Neural progenitor cell (in vitro differentiated cells): ENCODE measurements around the gene ARHGAP40. TPM values are rescaled to one million over a fixed set of nuclear protein-coding genes. Genes with fewer than 3 reads are reported as not detected.

Experiments
- DNase-seq: peaks from one replicate; pipeline ENCODE4 v3.0.0-alpha.2; 2016; ENCODE audit warnings: low spot score
- H2AFZ ChIP-seq: fragments of 200-600 bp; sonication (generic); replicated peaks from 2 replicates; pipeline ENCODE4 v1.6.1; 2016; ENCODE audit warnings: antibody characterized with exemption
- H3F3A ChIP-seq: fragments of 200-600 bp; sonication (generic); 2 replicates; pipeline ENCODE4 v1.6.1; 2016; ENCODE audit warnings: antibody characterized with exemption, low read depth
- H3K27ac ChIP-seq: fragments of 200-600 bp; sonication (generic); 2 replicates; pipeline ENCODE4 v1.5.1; 2016; ENCODE audit warnings: mild to moderate bottlenecking
- H3K27me3 ChIP-seq: fragments of 200-600 bp; sonication (generic); 2 replicates; pipeline ENCODE4 v1.6.1; 2016; ENCODE audit warnings: mild to moderate bottlenecking, moderate library complexity
- H3K36me3 ChIP-seq: fragments of 200-600 bp; sonication (generic); 2 replicates; pipeline ENCODE4 v1.5.1; 2016
- H3K4me1 ChIP-seq: fragments of 200-600 bp; sonication (generic); 2 replicates; pipeline ENCODE4 v1.6.1; 2016; ENCODE audit warnings: mixed run types
- H3K4me2 ChIP-seq: fragments of 200-600 bp; sonication (generic); 2 replicates; pipeline ENCODE4 v1.6.1; 2016
- H3K4me3 ChIP-seq: fragments of 200-600 bp; sonication (generic); 2 replicates; pipeline ENCODE4 v1.5.1; 2016
- H3K79me2 ChIP-seq: fragments of 200-600 bp; sonication (generic); 2 replicates; pipeline ENCODE4 v1.6.1; 2016; ENCODE audit warnings: low read depth
- H3K9ac ChIP-seq: fragments of 200-600 bp; sonication (generic); 2 replicates; pipeline ENCODE4 v1.6.1; 2016
- H3K9me3 ChIP-seq: fragments of 200-600 bp; sonication (generic); 2 replicates; pipeline ENCODE4 v1.5.1; 2016; ENCODE audit warnings: low read depth
- H4K20me1 ChIP-seq: fragments of 200-600 bp; sonication (generic); 2 replicates; pipeline ENCODE4 v1.6.1; 2016; ENCODE audit warnings: low read depth
- H3K27ac Mint-ChIP-seq: 3 replicates; pipeline ENCODE4 v1.8.0; 2021; ENCODE audit warnings: mixed read lengths
- H3K27me3 Mint-ChIP-seq: 2 replicates; pipeline ENCODE4 v1.8.0; 2022; ENCODE audit warnings: low read depth, mild to moderate bottlenecking, inconsistent platforms, moderate library complexity, mixed read lengths; ENCODE audit not compliant: insufficient read depth
- H3K36me3 Mint-ChIP-seq: 3 replicates; pipeline ENCODE4 v1.8.0; 2021; ENCODE audit warnings: mixed read lengths
- H3K4me1 Mint-ChIP-seq: 3 replicates; pipeline ENCODE4 v1.8.0; 2021; ENCODE audit warnings: mixed read lengths
- H3K4me3 Mint-ChIP-seq: 3 replicates; pipeline ENCODE4 v1.8.0; 2021; ENCODE audit warnings: mild to moderate bottlenecking, moderate library complexity, mixed read lengths
- H3K9me3 Mint-ChIP-seq: 3 replicates; pipeline ENCODE4 v1.8.0; 2020; ENCODE audit warnings: mixed read lengths
- CTCF ChIP-seq: fragments of 200-600 bp; sonication (generic); IDR thresholded peaks from 2 replicates; pipeline ENCODE4 v1.5.1; 2017; ENCODE audit warnings: antibody characterized with exemption, mild to moderate bottlenecking
- EZH2 ChIP-seq: fragments of 200-600 bp; sonication (generic); IDR thresholded peaks from 2 replicates; pipeline ENCODE4 v1.6.1; 2017; ENCODE audit warnings: antibody characterized with exemption, mild to moderate bottlenecking, moderate library complexity
- EZH2phosphoT487 ChIP-seq: fragments of 200-600 bp; sonication (generic); IDR thresholded peaks from 2 replicates; pipeline ENCODE4 v1.6.1; 2017; ENCODE audit warnings: antibody characterized with exemption
- total RNA-seq: library from RNA; depleted of rRNA; stranded (reverse); fragments of >200 nt; gene quantifications from 2 replicates; pipeline ENCODE4 v1.2.3, GENCODE V29; 2015; ENCODE audit warnings: low replicate concordance

The ARHGAP40 gene
- total RNA-seq, 1 donor from 2014 or later = not detected

DNA sequence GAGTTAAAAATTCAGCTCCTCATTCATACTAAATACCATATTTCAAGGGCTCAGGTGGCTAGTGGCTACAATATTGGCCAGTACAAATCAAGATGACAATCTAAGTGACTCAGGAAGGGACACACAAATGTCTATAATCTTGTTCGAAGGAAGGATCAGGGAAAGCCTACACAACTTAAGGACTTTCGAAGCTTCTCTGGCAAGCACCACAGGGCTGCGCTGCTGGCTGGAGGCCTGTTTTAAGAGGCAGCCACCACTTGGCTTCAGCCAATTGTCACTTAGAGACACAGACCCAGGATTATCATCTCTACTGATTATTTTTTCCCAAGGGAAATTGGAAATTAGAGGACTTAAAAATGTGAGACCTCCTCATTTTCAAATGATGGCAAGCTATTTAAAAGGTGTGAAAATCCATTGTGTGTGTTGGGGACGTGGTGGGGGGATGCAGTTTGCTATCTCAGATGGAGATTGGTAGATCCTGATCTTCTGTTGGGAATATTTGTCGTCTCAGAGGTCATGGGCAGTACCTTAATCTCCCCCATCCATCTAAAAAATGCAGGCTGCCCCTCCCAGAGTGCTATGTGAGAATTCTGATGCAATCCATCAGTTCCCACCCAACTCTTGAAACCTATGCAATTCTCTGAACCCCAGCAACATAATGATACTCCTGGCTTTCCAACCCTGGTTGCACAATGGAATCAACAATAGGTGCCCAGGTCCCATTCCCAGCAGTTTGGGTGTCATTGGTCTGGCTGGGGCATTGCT, 11.3 kb downstream of the ARHGAP40 start:
- no peak for DNase-seq
- Mint-ChIP-seq H3K4me1 (peaks cover 6% of the 10 kb centered on the region), H3K27ac (no peak overlapping the region), H3K9me3 (no peaks in the 10 kb centered on the region), H3K36me3 (no peaks in the 10 kb centered on the region), H3K4me3 (no peak overlapping the region), H3K27me3 (peaks cover 14% of the 10 kb centered on the region)
- no peak overlapping the region for H3K9ac ChIP-seq
- no peak overlapping the region for H2AFZ ChIP-seq
- H3K9me3 ChIP-seq = no peaks in the 10 kb centered on the region
- H3K4me1 ChIP-seq = no peaks in the 10 kb centered on the region
- no peak overlapping the region for H3K4me2 ChIP-seq
- no peaks in the 10 kb centered on the region for H3K79me2 ChIP-seq
- H3K27me3 ChIP-seq = no peaks in the 10 kb centered on the region
- no peak overlapping the region for H3K27ac ChIP-seq
- no peaks in the 10 kb centered on the region for H3F3A ChIP-seq
- no peak for TF ChIP-seq CTCF
- TF ChIP-seq EZH2 = no peak
- no peak for TF ChIP-seq EZH2phosphoT487
- no peak overlapping the region for H3K4me3 ChIP-seq
- H3K36me3 ChIP-seq = no peaks in the 10 kb centered on the region
- no peaks in the 10 kb centered on the region for H4K20me1 ChIP-seq

DNA sequence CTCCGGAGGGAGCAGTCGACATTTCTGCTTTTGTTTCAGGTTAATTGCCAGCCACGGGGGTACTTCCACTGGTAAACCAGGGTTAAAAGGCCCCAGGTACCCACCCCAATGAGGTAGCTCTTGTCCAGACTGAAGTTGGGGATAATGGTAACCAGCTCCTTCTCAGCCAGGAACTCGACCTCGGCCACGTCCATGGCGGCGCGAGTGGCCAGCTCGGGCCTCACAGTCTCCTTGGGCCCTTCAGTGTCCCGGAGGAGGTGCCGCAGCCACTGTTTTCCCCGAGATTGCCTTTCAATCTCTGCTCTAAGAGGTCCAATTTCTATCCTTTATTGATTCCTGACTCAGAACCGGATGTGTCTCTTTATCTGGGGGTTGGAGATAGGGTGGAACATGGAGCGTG, 13.7 kb downstream of the ARHGAP40 start:
- no peaks in the 10 kb centered on the region for H3F3A ChIP-seq
- H4K20me1 ChIP-seq = no peaks in the 10 kb centered on the region
- Mint-ChIP-seq H3K27me3 (peaks cover 8% of the 10 kb centered on the region), H3K27ac (no peak overlapping the region), H3K4me1 (peaks cover 5% of the 10 kb centered on the region), H3K9me3 (no peaks in the 10 kb centered on the region), H3K36me3 (no peaks in the 10 kb centered on the region), H3K4me3 (no peak overlapping the region)
- H3K27me3 ChIP-seq = no peaks in the 10 kb centered on the region
- no peak for DNase-seq
- TF ChIP-seq EZH2phosphoT487 (no peak), CTCF (no peak), EZH2 (no peak)
- no peak overlapping the region for H3K4me2 ChIP-seq
- no peaks in the 10 kb centered on the region for H3K36me3 ChIP-seq
- H3K9me3 ChIP-seq = no peaks in the 10 kb centered on the region
- H3K9ac ChIP-seq = no peak overlapping the region
- no peaks in the 10 kb centered on the region for H3K79me2 ChIP-seq
- no peak overlapping the region for H3K4me3 ChIP-seq
- H2AFZ ChIP-seq = no peak overlapping the region
- H3K4me1 ChIP-seq = no peaks in the 10 kb centered on the region
- H3K27ac ChIP-seq = no peak overlapping the region

- no peaks in the 10 kb centered on the region for H3K36me3 ChIP-seq
- H4K20me1 ChIP-seq = no peaks in the 10 kb centered on the region
- H3K4me2 ChIP-seq = no peak overlapping the region
- no peaks in the 10 kb centered on the region for H3F3A ChIP-seq
- peaks cover 14% of the 10 kb centered on the region for H3K4me1 Mint-ChIP-seq
- H3K9me3 ChIP-seq = no peaks in the 10 kb centered on the region
- no peaks in the 10 kb centered on the region for H3K36me3 Mint-ChIP-seq
- H3K27me3 ChIP-seq = no peaks in the 10 kb centered on the region
- no peak overlapping the region for H3K4me3 ChIP-seq
- TF ChIP-seq CTCF = no peak
- TF ChIP-seq EZH2 = no peak
- no peak for TF ChIP-seq EZH2phosphoT487
- H2AFZ ChIP-seq = no peak overlapping the region
- DNase-seq = no peak
- no peaks in the 10 kb centered on the region for H3K9me3 Mint-ChIP-seq
- H3K27ac ChIP-seq = no peak overlapping the region
- no peak overlapping the region for H3K4me3 Mint-ChIP-seq
- no peak overlapping the region for H3K27ac Mint-ChIP-seq
- no peak overlapping the region for H3K9ac ChIP-seq
- H3K27me3 Mint-ChIP-seq = peaks cover 8% of the 10 kb centered on the region
- H3K4me1 ChIP-seq = no peaks in the 10 kb centered on the region
- H3K79me2 ChIP-seq = no peaks in the 10 kb centered on the region
These were observed 14.8 kb downstream of the ARHGAP40 start for GRCh38 chr20:38616457-38616856.
